GM23338 (cell line): ENCODE measurements around the gene CREB1.

ENCODE experiments used
- CTCF ChIP-seq, 2 experiments: fragments of 200-600 bp in 1 of 2; sonication (generic) in 1 of 2; conservative IDR thresholded peaks; 2 replicates each; pipeline versions ENCODE4 v1.5.1 to v1.6.1; 2016 to 2017; ENCODE audit warnings: antibody characterized with exemption in 2 of 2, low read depth in 2 of 2, mild to moderate bottlenecking in 2 of 2, moderate library complexity in 1 of 2
- ETS1 ChIP-seq: IDR thresholded peaks from 2 replicates; pipeline ENCODE4 v1.6.1; 2016; ENCODE audit warnings: antibody characterized with exemption
- EZH2 ChIP-seq: fragments of 200-600 bp; sonication (generic); IDR thresholded peaks from one replicate; pipeline ENCODE4 v1.8.0; 2017; ENCODE audit warnings: antibody characterized with exemption, mild to moderate bottlenecking, low read depth; ENCODE audit not compliant: unreplicated experiment
- EZH2phosphoT487 ChIP-seq: fragments of 200-600 bp; sonication (generic); IDR thresholded peaks from one replicate; pipeline ENCODE4 v1.8.1; 2018; ENCODE audit warnings: antibody characterized with exemption; ENCODE audit not compliant: unreplicated experiment
- JUNB ChIP-seq: IDR thresholded peaks from one replicate; pipeline ENCODE4 v1.6.1; 2016; ENCODE audit warnings: antibody characterized with exemption; ENCODE audit not compliant: unreplicated experiment
- POLR2AphosphoS5 ChIP-seq: IDR thresholded peaks from 2 replicates; pipeline ENCODE4 v1.6.1; 2016; ENCODE audit warnings: antibody characterized with exemption, low read depth
- REST ChIP-seq: IDR thresholded peaks from one replicate; pipeline ENCODE4 v1.6.1; 2018; ENCODE audit warnings: antibody characterized with exemption; ENCODE audit not compliant: unreplicated experiment

- TF ChIP-seq REST (no peak), EZH2phosphoT487 (no peak), CTCF (conservative IDR thresholded peaks at IDR 0.05; ENCODE audit: low read depth in 2 of 2) (no peak), JUNB (no peak), EZH2 (no peak), POLR2AphosphoS5 (no peak), ETS1 (no peak)
Measured at GRCh38 chr2:207571370-207571769, 41.6 kb downstream of the CREB1 start.
